Measurements from ENCODE around the gene KLHDC8A.
"Not testable (repeated sequence)": the region's sequence is repeated elsewhere in the genome, so short reads cannot be mapped to it uniquely, and the experiment has no call there.

KLHDC8A gene

GRCh38 chr1:205356440-205357139 is at the start of gene KLHDC8A:
TSS of gene KLHDC8A (minus strand) at chr1:205356922. CDS start at chr1:205343604, 13,318 bp downstream.
- no peak for DNase-seq (ENCODE audit: low read depth in 2 of 2, low spot score in 1 of 2)

- DNase-seq (ENCODE audit: low read depth in 2 of 2, low spot score in 1 of 2), result not testable (repeated sequence)
Measured at GRCh38 chr1:205406252-205406651, 49.5 kb upstream of the KLHDC8A start.

GRCh38 chr1:205404484-205404883 is 47.8 kb upstream of the KLHDC8A start:
- DNase-seq (ENCODE audit: low read depth in 2 of 2, low spot score in 1 of 2), result not testable (repeated sequence)

GRCh38 chr1:205398586-205398985 is 41.9 kb upstream of the KLHDC8A start:
- DNase-seq (ENCODE audit: low read depth in 2 of 2, low spot score in 1 of 2), result no peak

GRCh38 chr1:205396967-205397616 is 40.4 kb upstream of the KLHDC8A start:
- no peak for DNase-seq (ENCODE audit: low read depth in 2 of 2, low spot score in 1 of 2)

- no peak for DNase-seq (ENCODE audit: low read depth in 2 of 2, low spot score in 1 of 2)
Measured at GRCh38 chr1:205395616-205396015, 38.9 kb upstream of the KLHDC8A start.

- DNase-seq (ENCODE audit: low read depth in 2 of 2, low spot score in 1 of 2), result no peak
Measured at GRCh38 chr1:205392650-205393049, 35.9 kb upstream of the KLHDC8A start.

GRCh38 chr1:205391386-205391785 is 34.7 kb upstream of the KLHDC8A start:
- DNase-seq (ENCODE audit: low read depth in 2 of 2, low spot score in 1 of 2), result no peak

GRCh38 chr1:205387845-205388244 is 31.1 kb upstream of the KLHDC8A start:
- no peak for DNase-seq (ENCODE audit: low read depth in 2 of 2, low spot score in 1 of 2)

- DNase-seq (ENCODE audit: low read depth in 2 of 2, low spot score in 1 of 2), result not testable (repeated sequence)
Measured at GRCh38 chr1:205382990-205383389, 26.3 kb upstream of the KLHDC8A start.

- DNase-seq (ENCODE audit: low read depth in 2 of 2, low spot score in 1 of 2), result no peak
Measured at GRCh38 chr1:205382561-205382960, 25.8 kb upstream of the KLHDC8A start.

GRCh38 chr1:205381305-205381704 is 24.6 kb upstream of the KLHDC8A start:
- no peak for DNase-seq (ENCODE audit: low read depth in 2 of 2, low spot score in 1 of 2)

GRCh38 chr1:205380882-205381281 is 24.2 kb upstream of the KLHDC8A start:
- DNase-seq (ENCODE audit: low read depth in 2 of 2, low spot score in 1 of 2), result no peak

- no peak for DNase-seq (ENCODE audit: low read depth in 2 of 2, low spot score in 1 of 2)
Measured at GRCh38 chr1:205379056-205379455, 22.3 kb upstream of the KLHDC8A start.

GRCh38 chr1:205377355-205377754 is 20.6 kb upstream of the KLHDC8A start:
- no peak for DNase-seq (ENCODE audit: low read depth in 2 of 2, low spot score in 1 of 2)

- no peak for DNase-seq (ENCODE audit: low read depth in 2 of 2, low spot score in 1 of 2)
Measured at GRCh38 chr1:205376739-205377138, 20.0 kb upstream of the KLHDC8A start.

GRCh38 chr1:205375835-205376545 is 19.3 kb upstream of the KLHDC8A start:
- DNase-seq (ENCODE audit: low read depth in 2 of 2, low spot score in 1 of 2), result no peak

- no peak for DNase-seq (ENCODE audit: low read depth in 2 of 2, low spot score in 1 of 2)
Measured at GRCh38 chr1:205374210-205375078, 17.7 kb upstream of the KLHDC8A start.

- no peak for DNase-seq (ENCODE audit: low read depth in 2 of 2, low spot score in 1 of 2)
Measured at GRCh38 chr1:205373798-205374175, 17.1 kb upstream of the KLHDC8A start.

- no peak for DNase-seq (ENCODE audit: low read depth in 2 of 2, low spot score in 1 of 2)
Measured at GRCh38 chr1:205373022-205373797, 16.5 kb upstream of the KLHDC8A start.
